WTC11 (cell line): ENCODE results near the gene NALCN. TPM values are rescaled to one million over a fixed set of nuclear protein-coding genes. Genes with fewer than 3 reads are reported as not detected.

Experiments used
- ATAC-seq: fragments of 200-7000 bp; cut with Tn5 transposase; 2 replicates; pipeline ENCODE4 v1.10.0; 2021; ENCODE audit warnings: mild to moderate bottlenecking, moderate library complexity
- CTCF ChIA-PET: fragments of 300-600 bp; sonication (Branson Sonifier 250); formaldehyde crosslinking; loops from one replicate; lab custom pipeline; 2021; ENCODE audit warnings: antibody characterized with exemption; lab: Charles Lee
- POLR2A ChIA-PET: fragments of 350-600 bp; sonication (Branson Sonifier 250); formaldehyde crosslinking; loops from one replicate; lab custom pipeline; 2021; ENCODE audit warnings: antibody characterized with exemption; lab: Charles Lee
- DNase-seq: peaks from one replicate; pipeline ENCODE4 v3.0.0; 2021; ENCODE audit warnings: low spot score
- H3K27ac Mint-ChIP-seq: 2 replicates; pipeline ENCODE4 v1.8.0; 2021; ENCODE audit warnings: mixed read lengths
- H3K27me3 Mint-ChIP-seq: 2 replicates; pipeline ENCODE4 v1.8.0; 2021; ENCODE audit warnings: low read depth, mild to moderate bottlenecking, moderate library complexity, mixed read lengths
- H3K36me3 Mint-ChIP-seq: 2 replicates; pipeline ENCODE4 v1.8.0; 2021; ENCODE audit warnings: mixed read lengths
- H3K4me1 Mint-ChIP-seq: 2 replicates; pipeline ENCODE4 v1.8.0; 2022; ENCODE audit warnings: mixed read lengths
- H3K4me3 Mint-ChIP-seq: 2 replicates; pipeline ENCODE4 v1.8.0; 2021; ENCODE audit warnings: mild to moderate bottlenecking, moderate library complexity, mixed read lengths
- H3K9me3 Mint-ChIP-seq: 2 replicates; pipeline ENCODE4 v1.8.0; 2021; ENCODE audit warnings: mixed read lengths
- AFF4 ChIP-seq: sonication (generic); formaldehyde crosslinking; IDR thresholded peaks from 2 replicates; pipeline ENCODE4 v1.8.1; 2023; ENCODE audit warnings: mild to moderate bottlenecking, missing genetic modification reagents, borderline replicate concordance
- ATF3 ChIP-seq: sonication (generic); formaldehyde crosslinking; conservative IDR thresholded peaks from 2 replicates; pipeline ENCODE4 v1.8.1; 2022; ENCODE audit warnings: mild to moderate bottlenecking, missing genetic modification reagents
- CREB1 ChIP-seq: sonication (generic); formaldehyde crosslinking; IDR thresholded peaks from 2 replicates; pipeline ENCODE4 v1.8.0; 2023; ENCODE audit warnings: mild to moderate bottlenecking, missing genetic modification reagents
- E2F5 ChIP-seq: sonication (generic); formaldehyde crosslinking; IDR thresholded peaks from 2 replicates; pipeline ENCODE4 v1.8.1; 2022; ENCODE audit warnings: mild to moderate bottlenecking, moderate library complexity, missing genetic modification reagents
- ERG ChIP-seq: fragments of 250-450 bp; sonication (Bioruptor Pico); IDR thresholded peaks from 2 replicates; pipeline ENCODE4 v1.8.0; 2021; ENCODE audit warnings: mild to moderate bottlenecking
- ESRRA ChIP-seq: sonication (generic); formaldehyde crosslinking; IDR thresholded peaks from 2 replicates; pipeline ENCODE4 v1.8.1; 2022; ENCODE audit warnings: mild to moderate bottlenecking, missing genetic modification reagents, borderline replicate concordance
- ETV6 ChIP-seq: sonication (generic); formaldehyde crosslinking; IDR thresholded peaks from 2 replicates; pipeline ENCODE4 v1.8.1; 2022; ENCODE audit warnings: mild to moderate bottlenecking, missing genetic modification reagents
- GTF2I ChIP-seq: fragments of 250-450 bp; sonication (Bioruptor Pico); conservative IDR thresholded peaks from 2 replicates; pipeline ENCODE4 v1.4.0; 2021; ENCODE audit warnings: mild to moderate bottlenecking
- HMGXB4 ChIP-seq: sonication (generic); formaldehyde crosslinking; IDR thresholded peaks from 2 replicates; pipeline ENCODE4 v1.8.1; 2023; ENCODE audit warnings: mild to moderate bottlenecking, moderate library complexity, missing genetic modification reagents
- IRF2 ChIP-seq: sonication (generic); formaldehyde crosslinking; IDR thresholded peaks from 2 replicates; pipeline ENCODE4 v1.8.0; 2022; ENCODE audit warnings: low read depth, missing genetic modification reagents, borderline replicate concordance
- MXD4 ChIP-seq: fragments of 250-450 bp; sonication (Bioruptor Pico); IDR thresholded peaks from 2 replicates; pipeline ENCODE4 v1.8.0; 2021; ENCODE audit warnings: mild to moderate bottlenecking, moderate library complexity, borderline replicate concordance
- NR3C1 ChIP-seq: sonication (generic); formaldehyde crosslinking; conservative IDR thresholded peaks from 2 replicates; pipeline ENCODE4 v1.8.1; 2023; ENCODE audit warnings: low read depth, mild to moderate bottlenecking, missing genetic modification reagents
- RORB ChIP-seq: fragments of 250-450 bp; sonication (Bioruptor Pico); IDR thresholded peaks from 2 replicates; pipeline ENCODE4 v1.9.0; 2021; ENCODE audit warnings: mild to moderate bottlenecking
- SP1 ChIP-seq: sonication (generic); formaldehyde crosslinking; conservative IDR thresholded peaks from 2 replicates; pipeline ENCODE4 v1.8.1; 2022; ENCODE audit warnings: missing genetic modification reagents
- TEAD1 ChIP-seq: sonication (generic); formaldehyde crosslinking; IDR thresholded peaks from 2 replicates; pipeline ENCODE4 v1.8.0; 2022; ENCODE audit warnings: mild to moderate bottlenecking, missing genetic modification reagents
- TP53 ChIP-seq: sonication (generic); formaldehyde crosslinking; IDR thresholded peaks from 2 replicates; pipeline ENCODE4 v1.8.1; 2023; ENCODE audit warnings: mild to moderate bottlenecking, missing genetic modification reagents
- USF1 ChIP-seq: sonication (generic); formaldehyde crosslinking; IDR thresholded peaks from 2 replicates; pipeline ENCODE4 v1.8.0; 2022; ENCODE audit warnings: mild to moderate bottlenecking, missing genetic modification reagents
- USF2 ChIP-seq: sonication (generic); formaldehyde crosslinking; IDR thresholded peaks from 2 replicates; pipeline ENCODE4 v1.8.1; 2023; ENCODE audit warnings: mild to moderate bottlenecking, missing genetic modification reagents, moderate library complexity
- ZBTB21 ChIP-seq: sonication (generic); formaldehyde crosslinking; IDR thresholded peaks from 2 replicates; pipeline ENCODE4 v1.8.1; 2023; ENCODE audit warnings: mild to moderate bottlenecking, missing genetic modification reagents, borderline replicate concordance
- ZMAT4 ChIP-seq: fragments of 250-450 bp; sonication (Bioruptor Pico); IDR thresholded peaks from 2 replicates; pipeline ENCODE4 v1.9.0; 2021; ENCODE audit warnings: mild to moderate bottlenecking
- ZNF281 ChIP-seq: sonication (generic); formaldehyde crosslinking; IDR thresholded peaks from 2 replicates; pipeline ENCODE4 v1.8.0; 2023; ENCODE audit warnings: mild to moderate bottlenecking, missing genetic modification reagents
- total RNA-seq: library from RNA; stranded (reverse); gene quantifications from 3 replicates; pipeline ENCODE4 v1.2.3, GENCODE V29; 2021

The NALCN gene
- total RNA-seq, 1 experiment from 2014 or later = 0.33 TPM

- Mint-ChIP-seq H3K36me3 (no peaks in the 10 kb centered on the region), H3K4me1 (no peaks in the 10 kb centered on the region), H3K4me3 (no peak overlapping the region), H3K27ac (no peak overlapping the region), H3K27me3 (no peaks in the 10 kb centered on the region), H3K9me3 (peaks cover 4% of the 10 kb centered on the region; the same call in 1 of the 2 replicates)
- DNase-seq (no peak), ATAC-seq (no peak)
- POLR2A ChIA-PET = no interaction called here
- TF ChIP-seq ZMAT4 (CRISPR knock-in tag) (no peak), IRF2 (CRISPR knock-in tag) (no peak), ESRRA (no peak), MXD4 (CRISPR knock-in tag) (no peak), USF2 (CRISPR knock-in tag) (no peak), SP1 (no peak), ZNF281 (no peak), RORB (CRISPR knock-in tag) (no peak), CREB1 (no peak), AFF4 (CRISPR knock-in tag) (no peak), GTF2I (CRISPR knock-in tag) (no peak), NR3C1 (CRISPR knock-in tag) (no peak), ERG (CRISPR knock-in tag) (no peak), TEAD1 (CRISPR knock-in tag) (no peak), ATF3 (CRISPR knock-in tag) (no peak), ZBTB21 (no peak), ETV6 (CRISPR knock-in tag) (no peak)
- CTCF ChIA-PET = no interaction called here
Observed at GRCh38 chr13:101291206-101291605, 125.1 kb downstream of the NALCN start.

GRCh38 chr13:101289764-101290163 is 126.5 kb downstream of the NALCN start:
- H3K4me1 Mint-ChIP-seq = no peaks in the 10 kb centered on the region
- ChIA-PET POLR2A (no interaction called here), CTCF (interaction anchor here (0.7 to 1.0 kb wide), 2 partner anchors 87 to 145 kb away, joined by 4 to 7 read pairs; no protein-coding TSS in a partner anchor)
- peak; percentile 79 for DNase-seq
- H3K27me3 Mint-ChIP-seq = no peaks in the 10 kb centered on the region
- peak; percentile 88 for ATAC-seq
- H3K4me3 Mint-ChIP-seq = no peak overlapping the region
- no peak overlapping the region for H3K27ac Mint-ChIP-seq
- peaks cover 3% of the 10 kb centered on the region; the same call in 1 of the 2 replicates for H3K9me3 Mint-ChIP-seq
- H3K36me3 Mint-ChIP-seq = no peaks in the 10 kb centered on the region
- TF ChIP-seq IRF2 (CRISPR knock-in tag) = no peak
- TF ChIP-seq USF2 (CRISPR knock-in tag) = no peak
- TF ChIP-seq HMGXB4 = no peak
- no peak for TF ChIP-seq E2F5 (CRISPR knock-in tag)
- TF ChIP-seq GTF2I (CRISPR knock-in tag) = no peak
- TF ChIP-seq ATF3 (CRISPR knock-in tag) = no peak
- TF ChIP-seq TP53 (CRISPR knock-in tag) = no peak
- TF ChIP-seq USF1 (CRISPR knock-in tag) = no peak
